HUES64 (cell line): ENCODE data around the gene SORCS3.

Source experiments
- H3K27ac ChIP-seq: 2 replicates; pipeline ENCODE4 v1.7.0; 2013; ENCODE audit warnings: low read depth, low read length, inconsistent platforms
- H3K27me3 ChIP-seq: 2 replicates; pipeline ENCODE4 v1.6.1; 2013; ENCODE audit warnings: mild to moderate bottlenecking, low read length; ENCODE audit not compliant: insufficient read depth
- H3K36me3 ChIP-seq: 2 replicates; pipeline ENCODE4 v1.6.1; 2013; ENCODE audit warnings: mild to moderate bottlenecking, low read length; ENCODE audit not compliant: insufficient read depth
- H3K4me1 ChIP-seq: 2 replicates; pipeline ENCODE4 v1.6.1; 2013; ENCODE audit warnings: mild to moderate bottlenecking, low read length, moderate library complexity; ENCODE audit not compliant: insufficient read depth
- H3K4me3 ChIP-seq: 2 replicates; pipeline ENCODE4 v1.5.1; 2013; ENCODE audit warnings: mild to moderate bottlenecking, low read length, moderate library complexity
- H3K9ac ChIP-seq: 2 replicates; pipeline ENCODE4 v1.6.1; 2013; ENCODE audit warnings: mild to moderate bottlenecking, low read depth, low read length
- H3K9me3 ChIP-seq: 2 replicates; pipeline ENCODE4 v1.6.1; 2013; ENCODE audit warnings: low read depth, low read length; ENCODE audit not compliant: insufficient read depth
- WGBS: fragments of 150-250, 120-280 bp; methylation state at CpG from one replicate; pipeline ENCODE4 v1.1.7; 2013; ENCODE audit warnings: missing lambda C conversion rate; 5-methylcytosine and 5-hydroxymethylcytosine counted together

SORCS3 gene

GRCh38 chr10:104676874-104677273 is 35.8 kb downstream of the SORCS3 start:
- Histone ChIP-seq H3K9ac (no peak overlapping the region), H3K36me3 (no peaks in the 10 kb centered on the region), H3K9me3 (no peaks in the 10 kb centered on the region), H3K4me1 (no peaks in the 10 kb centered on the region), H3K27ac (no peak overlapping the region), H3K4me3 (no peak overlapping the region), H3K27me3 (peaks cover 7% of the 10 kb centered on the region)
- 93% methylated on average over 1 of the region's 1 CpG for whole genome bisulfite sequencing

- Histone ChIP-seq H3K4me3 (no peak overlapping the region), H3K27me3 (peaks cover 7% of the 10 kb centered on the region), H3K9ac (no peak overlapping the region), H3K9me3 (no peaks in the 10 kb centered on the region), H3K36me3 (no peaks in the 10 kb centered on the region), H3K27ac (no peak overlapping the region), H3K4me1 (no peaks in the 10 kb centered on the region)
These were observed 37.6 kb downstream of the SORCS3 start for GRCh38 chr10:104678658-104679057.

- H3K4me3 ChIP-seq, result peak overlapping the region; percentile 61
- WGBS, result 27% methylated on average over 33 of the region's 35 CpGs
- H3K36me3 ChIP-seq, result no peaks in the 10 kb centered on the region
- peak overlapping the region; percentile 50 for H3K27ac ChIP-seq
- no peaks in the 10 kb centered on the region for H3K9me3 ChIP-seq
- H3K9ac ChIP-seq, result peak overlapping the region; percentile 69
- peaks cover 7% of the 10 kb centered on the region for H3K27me3 ChIP-seq
- H3K4me1 ChIP-seq, result no peaks in the 10 kb centered on the region
These were observed 39.6 kb downstream of the SORCS3 start for GRCh38 chr10:104680467-104681401.

- peak overlapping the region; percentile 61 for H3K4me3 ChIP-seq
- peak overlapping the region; percentile 69; the same call in 1 of the 2 replicates for H3K9ac ChIP-seq
These were observed 40.4 kb downstream of the SORCS3 start for GRCh38 chr10:104681485-104681884.

GRCh38 chr10:104683567-104683966 is 42.5 kb downstream of the SORCS3 start:
- H3K4me3 ChIP-seq, result no peak overlapping the region
- H3K27ac ChIP-seq, result no peak overlapping the region
- no peaks in the 10 kb centered on the region for H3K9me3 ChIP-seq
- H3K9ac ChIP-seq, result no peak overlapping the region
- H3K4me1 ChIP-seq, result no peaks in the 10 kb centered on the region
- 82% methylated on average over 1 of the region's 1 CpG for WGBS
- H3K36me3 ChIP-seq, result no peaks in the 10 kb centered on the region
- peaks cover 7% of the 10 kb centered on the region for H3K27me3 ChIP-seq

More at GRCh38 chr10:104681485-104681884, 40.4 kb downstream of the SORCS3 start:
- 91% methylated on average over 2 of the region's 2 CpGs for WGBS
- H3K4me1 ChIP-seq, result no peaks in the 10 kb centered on the region
- no peaks in the 10 kb centered on the region for H3K36me3 ChIP-seq
- H3K27me3 ChIP-seq, result peaks cover 7% of the 10 kb centered on the region
- H3K9me3 ChIP-seq, result no peaks in the 10 kb centered on the region
- H3K27ac ChIP-seq, result no peak overlapping the region

GRCh38 chr10:104686829-104687228 is 45.7 kb downstream of the SORCS3 start:
- Histone ChIP-seq H3K9ac (no peak overlapping the region), H3K9me3 (no peaks in the 10 kb centered on the region), H3K36me3 (no peaks in the 10 kb centered on the region), H3K27ac (no peak overlapping the region), H3K4me3 (no peak overlapping the region), H3K27me3 (peaks cover under 1% of the 10 kb centered on the region), H3K4me1 (no peaks in the 10 kb centered on the region)
- 0% methylated on average over 1 of the region's 1 CpG for WGBS

- 79% methylated on average over 18 of the region's 18 CpGs for WGBS
- no peaks in the 10 kb centered on the region; the same call in 1 of the 2 replicates for H3K27me3 ChIP-seq
- H3K9me3 ChIP-seq, result no peaks in the 10 kb centered on the region
- H3K27ac ChIP-seq, result no peak overlapping the region
- no peak overlapping the region for H3K9ac ChIP-seq
- no peaks in the 10 kb centered on the region for H3K36me3 ChIP-seq
- H3K4me3 ChIP-seq, result no peak overlapping the region
- H3K4me1 ChIP-seq, result no peaks in the 10 kb centered on the region
These were observed 47.4 kb downstream of the SORCS3 start for GRCh38 chr10:104688251-104689042.

- Histone ChIP-seq H3K27ac (no peak overlapping the region), H3K9me3 (no peaks in the 10 kb centered on the region), H3K36me3 (no peaks in the 10 kb centered on the region), H3K4me1 (no peaks in the 10 kb centered on the region), H3K27me3 (no peaks in the 10 kb centered on the region; the same call in 1 of the 2 replicates), H3K4me3 (no peak overlapping the region), H3K9ac (no peak overlapping the region)
- WGBS, result no CpG with 5 or more reads among the region's 2 CpGs
These were observed 48.0 kb downstream of the SORCS3 start for GRCh38 chr10:104689105-104689504.

GRCh38 chr10:104689547-104689946 is 48.5 kb downstream of the SORCS3 start:
- no peaks in the 10 kb centered on the region for H3K4me1 ChIP-seq
- H3K9ac ChIP-seq, result no peak overlapping the region
- no peaks in the 10 kb centered on the region; the same call in 1 of the 2 replicates for H3K27me3 ChIP-seq
- no peaks in the 10 kb centered on the region for H3K9me3 ChIP-seq
- no peaks in the 10 kb centered on the region for H3K36me3 ChIP-seq
- no peak overlapping the region for H3K27ac ChIP-seq
- H3K4me3 ChIP-seq, result no peak overlapping the region
- 93% methylated on average over 3 of the region's 3 CpGs for WGBS

- Histone ChIP-seq H3K27ac (no peak overlapping the region), H3K4me1 (no peaks in the 10 kb centered on the region)
- WGBS, result 83% methylated on average over 3 of the region's 3 CpGs
These were observed 49.0 kb downstream of the SORCS3 start for GRCh38 chr10:104690101-104690500.

GRCh38 chr10:104690959-104691358 is 49.9 kb downstream of the SORCS3 start:
- H3K4me3 ChIP-seq, result no peak overlapping the region
- WGBS, result 81% methylated on average over 1 of the region's 1 CpG
- H3K9me3 ChIP-seq, result no peaks in the 10 kb centered on the region
- no peak overlapping the region for H3K27ac ChIP-seq
- no peaks in the 10 kb centered on the region for H3K36me3 ChIP-seq
- no peak overlapping the region for H3K9ac ChIP-seq
- H3K27me3 ChIP-seq, result no peaks in the 10 kb centered on the region; the same call in 1 of the 2 replicates
- H3K4me1 ChIP-seq, result no peaks in the 10 kb centered on the region

More at GRCh38 chr10:104690101-104690500, 49.0 kb downstream of the SORCS3 start:
- no peak overlapping the region for H3K9ac ChIP-seq
- no peaks in the 10 kb centered on the region for H3K9me3 ChIP-seq
- H3K27me3 ChIP-seq, result no peaks in the 10 kb centered on the region; the same call in 1 of the 2 replicates
- no peak overlapping the region for H3K4me3 ChIP-seq
- no peaks in the 10 kb centered on the region for H3K36me3 ChIP-seq
